K562 (cell line): ENCODE data around the gene XCL1.
"Not testable (repeated sequence)": the region's sequence is repeated elsewhere in the genome, so short reads cannot be mapped to it uniquely, and the experiment has no call there.

ENCODE experiments used
- POLR2A ChIP-seq: fragments of 450-650 bp; conservative IDR thresholded peaks from 2 replicates; pipeline ENCODE4 v1.6.1; 2016
- SMC3 ChIP-seq: conservative IDR thresholded peaks from 2 replicates; pipeline ENCODE4 v1.6.1; 2011; ENCODE audit warnings: low read depth, low read length, improper control_type of control experiment; ENCODE audit not compliant: insufficient read depth
- TF ChIP-seq, protein P1 (sequence below), 3 experiments: IDR thresholded peaks in 2 of 3; conservative IDR thresholded peaks in 1 of 3; 2 replicates each; pipeline ENCODE4 v1.5.1; 2011 to 2012; ENCODE audit warnings: low read length in 3 of 3, mild to moderate bottlenecking in 3 of 3, control low read depth in 2 of 3, improper control_type of control experiment in 1 of 3, inconsistent platforms in 1 of 3, low read depth in 1 of 3, mixed read lengths in 1 of 3, moderate library complexity in 1 of 3; ENCODE audit not compliant: insufficient read depth in 2 of 3
- TF ChIP-seq, protein P2 (sequence below): sonication (generic); formaldehyde crosslinking; IDR thresholded peaks from 2 replicates; pipeline ENCODE4 v1.8.1; 2023; ENCODE audit warnings: mild to moderate bottlenecking, missing genetic modification reagents

GRCh38 chr1:168543840-168544498 is 32.4 kb upstream of the XCL1 start, which contains the start of gene XCL2:
- TF ChIP-seq, protein P1, sequence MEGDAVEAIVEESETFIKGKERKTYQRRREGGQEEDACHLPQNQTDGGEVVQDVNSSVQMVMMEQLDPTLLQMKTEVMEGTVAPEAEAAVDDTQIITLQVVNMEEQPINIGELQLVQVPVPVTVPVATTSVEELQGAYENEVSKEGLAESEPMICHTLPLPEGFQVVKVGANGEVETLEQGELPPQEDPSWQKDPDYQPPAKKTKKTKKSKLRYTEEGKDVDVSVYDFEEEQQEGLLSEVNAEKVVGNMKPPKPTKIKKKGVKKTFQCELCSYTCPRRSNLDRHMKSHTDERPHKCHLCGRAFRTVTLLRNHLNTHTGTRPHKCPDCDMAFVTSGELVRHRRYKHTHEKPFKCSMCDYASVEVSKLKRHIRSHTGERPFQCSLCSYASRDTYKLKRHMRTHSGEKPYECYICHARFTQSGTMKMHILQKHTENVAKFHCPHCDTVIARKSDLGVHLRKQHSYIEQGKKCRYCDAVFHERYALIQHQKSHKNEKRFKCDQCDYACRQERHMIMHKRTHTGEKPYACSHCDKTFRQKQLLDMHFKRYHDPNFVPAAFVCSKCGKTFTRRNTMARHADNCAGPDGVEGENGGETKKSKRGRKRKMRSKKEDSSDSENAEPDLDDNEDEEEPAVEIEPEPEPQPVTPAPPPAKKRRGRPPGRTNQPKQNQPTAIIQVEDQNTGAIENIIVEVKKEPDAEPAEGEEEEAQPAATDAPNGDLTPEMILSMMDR (IDR thresholded peaks at IDR 0.05 in 2 of 3, conservative IDR thresholded peaks at IDR 0.05 in 1 of 3; ENCODE audit: insufficient read depth in 2 of 3, low read depth in 1 of 3, low read length in 3 of 3), result not testable (repeated sequence)
- not testable (repeated sequence) for TF ChIP-seq SMC3, POLR2A
- TF ChIP-seq, protein P2, sequence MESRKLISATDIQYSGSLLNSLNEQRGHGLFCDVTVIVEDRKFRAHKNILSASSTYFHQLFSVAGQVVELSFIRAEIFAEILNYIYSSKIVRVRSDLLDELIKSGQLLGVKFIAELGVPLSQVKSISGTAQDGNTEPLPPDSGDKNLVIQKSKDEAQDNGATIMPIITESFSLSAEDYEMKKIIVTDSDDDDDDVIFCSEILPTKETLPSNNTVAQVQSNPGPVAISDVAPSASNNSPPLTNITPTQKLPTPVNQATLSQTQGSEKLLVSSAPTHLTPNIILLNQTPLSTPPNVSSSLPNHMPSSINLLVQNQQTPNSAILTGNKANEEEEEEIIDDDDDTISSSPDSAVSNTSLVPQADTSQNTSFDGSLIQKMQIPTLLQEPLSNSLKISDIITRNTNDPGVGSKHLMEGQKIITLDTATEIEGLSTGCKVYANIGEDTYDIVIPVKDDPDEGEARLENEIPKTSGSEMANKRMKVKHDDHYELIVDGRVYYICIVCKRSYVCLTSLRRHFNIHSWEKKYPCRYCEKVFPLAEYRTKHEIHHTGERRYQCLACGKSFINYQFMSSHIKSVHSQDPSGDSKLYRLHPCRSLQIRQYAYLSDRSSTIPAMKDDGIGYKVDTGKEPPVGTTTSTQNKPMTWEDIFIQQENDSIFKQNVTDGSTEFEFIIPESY (CRISPR knock-in tag), result not testable (repeated sequence)
